ENCODE data around the gene CNDP2.

- TF ChIP-seq CTCF (IDR thresholded peaks at IDR 0.05; ENCODE audit: insufficient read depth, low read length, poor library complexity, severe bottlenecking): no peak
- no peak for TF ChIP-seq EZH2phosphoT487 (conservative IDR thresholded peaks at IDR 0.05; ENCODE audit: low read length)
Observed at GRCh38 chr18:74570266-74570665, 74.1 kb downstream of the CNDP2 start.

All from SU-DHL-6 (cell line).